Measurements from ENCODE around the gene PDE6B.

DNA sequence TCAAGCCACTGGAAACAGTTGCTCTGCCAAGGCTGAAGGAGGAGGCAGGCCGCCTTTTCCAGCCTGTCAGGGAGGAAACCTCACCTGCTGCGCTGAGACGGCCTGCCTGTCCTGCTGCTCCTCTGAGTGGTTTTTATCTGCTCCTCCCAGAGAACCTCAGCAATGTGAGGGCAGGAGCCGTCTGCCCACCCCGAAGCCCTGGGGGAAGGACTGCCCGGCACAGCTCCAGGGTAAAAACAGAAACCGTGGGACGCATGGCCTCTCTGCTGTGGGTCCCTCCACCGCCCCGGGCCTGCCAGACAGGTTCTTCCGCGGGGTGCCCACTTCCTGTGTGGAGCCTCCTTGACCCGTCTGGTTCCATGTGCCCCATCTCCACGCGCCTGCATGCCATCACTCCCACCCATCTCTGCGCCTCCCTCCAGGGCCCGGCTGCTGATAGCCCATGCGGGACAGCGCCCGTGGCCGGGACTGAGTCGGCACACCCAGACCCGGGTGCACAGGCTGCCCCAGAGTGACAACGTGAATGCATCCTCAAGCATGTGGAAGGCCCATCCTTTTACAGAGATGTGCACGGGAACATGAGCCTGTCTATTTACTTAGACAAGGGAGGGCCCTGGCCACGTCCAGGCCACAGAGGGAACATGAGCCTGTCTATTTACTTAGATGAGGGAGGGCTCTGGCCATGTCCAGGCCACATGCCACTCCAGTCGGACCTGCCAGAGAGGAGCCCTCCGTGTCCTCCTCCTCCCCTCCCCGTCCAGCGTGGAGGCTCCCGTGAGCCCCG is 67.6 kb downstream of the PDE6B start:
- TF ChIP-seq, protein P1, sequence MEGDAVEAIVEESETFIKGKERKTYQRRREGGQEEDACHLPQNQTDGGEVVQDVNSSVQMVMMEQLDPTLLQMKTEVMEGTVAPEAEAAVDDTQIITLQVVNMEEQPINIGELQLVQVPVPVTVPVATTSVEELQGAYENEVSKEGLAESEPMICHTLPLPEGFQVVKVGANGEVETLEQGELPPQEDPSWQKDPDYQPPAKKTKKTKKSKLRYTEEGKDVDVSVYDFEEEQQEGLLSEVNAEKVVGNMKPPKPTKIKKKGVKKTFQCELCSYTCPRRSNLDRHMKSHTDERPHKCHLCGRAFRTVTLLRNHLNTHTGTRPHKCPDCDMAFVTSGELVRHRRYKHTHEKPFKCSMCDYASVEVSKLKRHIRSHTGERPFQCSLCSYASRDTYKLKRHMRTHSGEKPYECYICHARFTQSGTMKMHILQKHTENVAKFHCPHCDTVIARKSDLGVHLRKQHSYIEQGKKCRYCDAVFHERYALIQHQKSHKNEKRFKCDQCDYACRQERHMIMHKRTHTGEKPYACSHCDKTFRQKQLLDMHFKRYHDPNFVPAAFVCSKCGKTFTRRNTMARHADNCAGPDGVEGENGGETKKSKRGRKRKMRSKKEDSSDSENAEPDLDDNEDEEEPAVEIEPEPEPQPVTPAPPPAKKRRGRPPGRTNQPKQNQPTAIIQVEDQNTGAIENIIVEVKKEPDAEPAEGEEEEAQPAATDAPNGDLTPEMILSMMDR (IDR thresholded peaks at IDR 0.05; ENCODE audit: insufficient read depth, low read length, poor library complexity, severe bottlenecking): no peak
- no peak for TF ChIP-seq EZH2phosphoT487 (conservative IDR thresholded peaks at IDR 0.05; ENCODE audit: low read length)
